OCI-LY3 (cell line): ENCODE measurements around the gene ATAD3C.
A peak's percentile ranks its signal among the peaks of the same experiment; 100 is the strongest.

ENCODE experiments used
- H2AFZ ChIP-seq: fragments of 200-600, 300-600 bp; shearing (Covaris generic); 2 replicates; pipeline ENCODE4 v1.6.0; 2014; ENCODE audit warnings: antibody characterized with exemption, low read depth, low read length
- H3K27ac ChIP-seq: fragments of 200-600, 300-600 bp; sonication (generic); 2 replicates; pipeline ENCODE4 v1.5.1; 2014; ENCODE audit warnings: mild to moderate bottlenecking, low read length, moderate library complexity, mixed read lengths
- H3K27me3 ChIP-seq: fragments of 200-600, 300-600 bp; sonication (generic); 2 replicates; pipeline ENCODE4 v1.6.1; 2014; ENCODE audit warnings: low read depth, low read length, mixed read lengths
- H3K36me3 ChIP-seq: fragments of 200-600, 300-600 bp; sonication (generic); replicated peaks from 2 replicates; pipeline ENCODE3; 2014; ENCODE audit warnings: low read depth, low read length, mixed read lengths
- H3K4me1 ChIP-seq: fragments of 300-600, 200-600 bp; sonication (generic); 2 replicates; pipeline ENCODE4 v1.6.1; 2014; ENCODE audit warnings: low read length, mixed read lengths
- H3K4me2 ChIP-seq: fragments of 200-600, 300-600 bp; sonication (generic); 2 replicates; pipeline ENCODE4 v1.6.1; 2014; ENCODE audit warnings: low read length, mixed read lengths
- H3K4me3 ChIP-seq: fragments of 300-600, 200-600 bp; sonication (generic); 2 replicates; pipeline ENCODE4 v1.5.1; 2014; ENCODE audit warnings: antibody characterized with exemption, mild to moderate bottlenecking, low read length, moderate library complexity
- H3K79me2 ChIP-seq: fragments of 300-600, 200-600 bp; shearing (Covaris generic); 2 replicates; pipeline ENCODE4 v1.6.1; 2014; ENCODE audit warnings: mild to moderate bottlenecking, low read length, mixed read lengths
- H3K9ac ChIP-seq: fragments of 300-600, 200-600 bp; shearing (Covaris generic); 2 replicates; pipeline ENCODE4 v1.6.0; 2014; ENCODE audit warnings: mild to moderate bottlenecking, low read length, moderate library complexity
- H3K9me3 ChIP-seq: fragments of 200-600, 300-600 bp; shearing (Covaris generic); 2 replicates; pipeline ENCODE4 v1.6.1; 2014; ENCODE audit warnings: low read length, mixed read lengths; ENCODE audit not compliant: insufficient read depth
- H4K20me1 ChIP-seq: fragments of 200-600, 300-600 bp; sonication (generic); 2 replicates; pipeline ENCODE4 v1.6.1; 2016; ENCODE audit warnings: low read length, mixed read lengths; ENCODE audit not compliant: insufficient read depth
- EZH2phosphoT487 ChIP-seq: fragments of 200-600 bp; shearing (Covaris generic); IDR thresholded peaks from 2 replicates; pipeline ENCODE4 v1.6.1; 2018; ENCODE audit warnings: antibody characterized with exemption, mixed run types, low read depth
- TF ChIP-seq, protein P1 (sequence below): fragments of 200-600, 300-600 bp; sonication (generic); IDR thresholded peaks from 2 replicates; pipeline ENCODE4 v1.5.1; 2014; ENCODE audit warnings: antibody characterized with exemption, low read length, low read depth

ATAD3C gene

DNA sequence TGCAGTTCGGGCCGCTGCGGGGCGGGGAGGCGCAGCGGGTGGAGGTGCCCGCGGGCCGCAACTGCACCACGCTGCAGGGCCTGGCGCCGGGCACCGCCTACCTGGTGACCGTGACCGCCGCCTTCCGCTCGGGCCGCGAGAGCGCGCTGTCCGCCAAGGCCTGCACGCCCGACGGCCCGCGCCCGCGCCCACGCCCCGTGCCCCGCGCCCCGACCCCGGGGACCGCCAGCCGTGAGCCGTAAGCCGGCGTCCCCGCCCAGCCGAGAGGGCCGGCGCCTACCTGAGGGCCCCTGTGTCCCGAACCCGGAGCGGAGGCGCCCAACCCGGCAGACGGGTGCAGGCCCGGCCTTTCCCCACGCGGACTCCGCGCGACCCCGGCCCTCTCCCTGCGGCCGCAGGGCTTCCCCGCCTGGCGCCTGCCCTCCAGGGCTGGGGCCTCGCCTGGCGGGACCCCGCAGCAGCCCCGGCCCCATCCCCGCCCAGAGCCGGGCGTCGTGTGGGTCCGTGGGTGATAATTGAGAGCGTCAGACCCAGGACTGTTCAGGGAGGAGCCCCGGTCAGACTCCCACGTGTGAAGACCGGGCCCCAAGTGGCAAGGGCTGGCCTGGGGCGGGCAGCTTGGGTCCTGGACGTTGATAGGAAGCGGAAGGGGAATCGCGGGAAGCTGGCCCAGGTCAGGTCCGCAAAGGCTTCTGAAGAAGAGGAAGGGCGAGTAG is 9.8 kb upstream of the ATAD3C start:
- Histone ChIP-seq H3K4me2 (no peak overlapping the region), H3K79me2 (no peaks in the 10 kb centered on the region), H3K4me1 (peaks cover 26% of the 10 kb centered on the region), H4K20me1 (no peaks in the 10 kb centered on the region), H3K4me3 (no peak overlapping the region), H3K9me3 (no peaks in the 10 kb centered on the region), H2AFZ (no peak overlapping the region), H3K36me3 (no peaks in the 10 kb centered on the region), H3K27ac (no peak overlapping the region), H3K27me3 (no peaks in the 10 kb centered on the region), H3K9ac (no peak overlapping the region)
- TF ChIP-seq, protein P1, sequence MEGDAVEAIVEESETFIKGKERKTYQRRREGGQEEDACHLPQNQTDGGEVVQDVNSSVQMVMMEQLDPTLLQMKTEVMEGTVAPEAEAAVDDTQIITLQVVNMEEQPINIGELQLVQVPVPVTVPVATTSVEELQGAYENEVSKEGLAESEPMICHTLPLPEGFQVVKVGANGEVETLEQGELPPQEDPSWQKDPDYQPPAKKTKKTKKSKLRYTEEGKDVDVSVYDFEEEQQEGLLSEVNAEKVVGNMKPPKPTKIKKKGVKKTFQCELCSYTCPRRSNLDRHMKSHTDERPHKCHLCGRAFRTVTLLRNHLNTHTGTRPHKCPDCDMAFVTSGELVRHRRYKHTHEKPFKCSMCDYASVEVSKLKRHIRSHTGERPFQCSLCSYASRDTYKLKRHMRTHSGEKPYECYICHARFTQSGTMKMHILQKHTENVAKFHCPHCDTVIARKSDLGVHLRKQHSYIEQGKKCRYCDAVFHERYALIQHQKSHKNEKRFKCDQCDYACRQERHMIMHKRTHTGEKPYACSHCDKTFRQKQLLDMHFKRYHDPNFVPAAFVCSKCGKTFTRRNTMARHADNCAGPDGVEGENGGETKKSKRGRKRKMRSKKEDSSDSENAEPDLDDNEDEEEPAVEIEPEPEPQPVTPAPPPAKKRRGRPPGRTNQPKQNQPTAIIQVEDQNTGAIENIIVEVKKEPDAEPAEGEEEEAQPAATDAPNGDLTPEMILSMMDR: no peak
- no peak for TF ChIP-seq EZH2phosphoT487

DNA sequence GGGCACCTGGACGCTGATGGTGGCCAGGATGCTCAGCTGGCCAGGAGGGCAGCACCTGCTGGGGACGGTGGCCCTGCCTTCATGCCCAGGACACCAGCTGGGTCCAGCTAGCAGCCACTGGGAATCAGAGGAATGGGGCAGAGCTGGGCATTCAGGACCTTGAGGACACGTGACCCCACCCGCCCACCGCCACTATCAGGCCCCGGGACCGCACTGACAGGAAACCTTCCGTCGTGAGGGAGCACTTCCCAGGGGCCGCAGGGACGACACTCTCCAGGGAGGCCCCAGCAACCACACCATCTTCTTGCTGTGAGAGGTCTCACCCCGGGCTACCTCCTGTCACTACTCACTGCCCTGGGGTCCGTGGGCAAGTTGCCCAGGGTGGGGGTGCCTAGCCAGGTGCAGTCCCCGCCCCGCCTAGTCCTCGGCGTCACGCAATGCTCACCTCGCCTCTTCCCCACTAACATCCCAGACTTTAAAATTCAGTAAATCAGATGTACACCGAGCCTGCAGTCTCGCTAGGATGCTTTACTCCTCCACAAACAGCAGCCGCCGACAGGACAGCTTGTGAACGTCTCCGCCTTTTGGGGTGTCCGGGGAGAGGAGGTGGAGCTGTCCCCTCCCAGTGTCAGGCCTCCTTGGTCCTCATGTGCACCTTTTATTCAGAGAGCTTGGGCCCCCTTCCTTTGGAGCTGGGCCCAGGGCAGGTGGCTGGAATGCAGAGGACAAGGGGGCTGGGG is 9.1 kb upstream of the ATAD3C start:
- Histone ChIP-seq H3K9ac (no peak overlapping the region), H3K27ac (no peak overlapping the region)

DNA sequence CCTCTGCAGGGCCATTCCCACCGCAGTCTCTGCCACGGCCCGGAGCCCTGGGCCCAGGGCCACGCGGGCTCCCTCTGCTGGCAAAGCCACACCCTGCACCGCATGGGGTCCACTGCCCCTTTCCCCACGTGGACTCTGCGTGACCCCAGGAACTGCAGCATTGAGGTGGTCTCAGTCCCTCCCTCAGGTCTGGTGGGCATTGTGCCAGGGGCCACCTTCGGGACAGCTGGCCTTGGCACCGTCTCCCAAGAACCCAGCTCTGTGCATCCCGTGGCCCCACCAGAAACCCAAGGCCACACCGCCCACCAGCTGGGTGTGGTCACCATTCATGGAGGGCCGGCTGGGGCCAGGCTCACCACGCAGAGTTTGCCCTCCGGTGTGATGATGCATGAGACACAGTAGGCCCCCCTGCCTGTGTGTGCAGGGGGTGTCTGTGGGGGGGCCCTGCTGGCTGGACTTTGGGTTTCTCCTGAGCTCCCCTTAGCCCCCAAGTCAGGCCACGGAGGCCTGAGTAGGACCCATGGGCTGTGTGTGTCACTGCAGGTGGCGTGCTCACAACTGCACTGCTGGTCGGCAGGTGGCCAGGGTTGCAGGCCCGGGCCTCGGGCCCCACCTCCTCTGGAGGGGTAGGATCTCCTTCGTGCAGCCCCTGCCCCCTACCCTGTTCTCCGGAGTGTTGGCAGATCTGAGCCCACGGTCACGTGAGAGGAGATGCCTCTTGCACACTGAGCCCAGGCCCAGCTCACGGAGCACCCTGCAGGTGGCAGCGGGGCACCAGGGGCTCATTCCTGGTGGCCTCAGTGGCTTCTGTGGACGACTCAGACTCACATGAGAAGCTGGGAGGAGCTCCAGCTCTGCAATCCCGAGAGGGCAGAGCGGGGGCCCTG is 8.2 kb upstream of the ATAD3C start:
- H3K27ac ChIP-seq: no peak overlapping the region
- no peaks in the 10 kb centered on the region for H4K20me1 ChIP-seq
- TF ChIP-seq, protein P1: peak; percentile 81
- TF ChIP-seq EZH2phosphoT487: no peak
- no peaks in the 10 kb centered on the region for H3K27me3 ChIP-seq
- H3K79me2 ChIP-seq: no peaks in the 10 kb centered on the region
- H3K4me2 ChIP-seq: peak overlapping the region; percentile 38
- H3K36me3 ChIP-seq: no peaks in the 10 kb centered on the region
- H3K4me1 ChIP-seq: peaks cover 26% of the 10 kb centered on the region
- peak overlapping the region; percentile 98 for H2AFZ ChIP-seq
- peak overlapping the region; percentile 25; the same call in 1 of the 2 replicates for H3K4me3 ChIP-seq
- no peak overlapping the region for H3K9ac ChIP-seq
- no peaks in the 10 kb centered on the region for H3K9me3 ChIP-seq

More for the DNA sequence above, 9.1 kb upstream of the ATAD3C start:
- Histone ChIP-seq H3K79me2 (no peaks in the 10 kb centered on the region), H3K9me3 (no peaks in the 10 kb centered on the region), H3K4me1 (peaks cover 26% of the 10 kb centered on the region), H3K4me2 (peak overlapping the region; percentile 38), H3K36me3 (no peaks in the 10 kb centered on the region), H3K27me3 (no peaks in the 10 kb centered on the region), H3K4me3 (no peak overlapping the region), H2AFZ (peak overlapping the region; percentile 98), H4K20me1 (no peaks in the 10 kb centered on the region)
- no peak for TF ChIP-seq EZH2phosphoT487
- TF ChIP-seq, protein P1: no peak
